Left ventricle myocardium inferior (tissue), 1 donor: ENCODE data around the gene RNF148. TPM values are rescaled to one million over a fixed set of nuclear protein-coding genes. Genes with fewer than 3 reads are reported as not detected.

Source experiments
- DNase-seq: peaks from one replicate; pipeline ENCODE4 v3.0.0-alpha.2; 2020
- H3K27ac ChIP-seq: fragments of 200-600 bp; replicated peaks from 2 replicates; pipeline ENCODE4 v1.8.0; 2021
- H3K27me3 ChIP-seq: fragments of 200-600 bp; 2 replicates; pipeline ENCODE4 v1.8.0; 2021; ENCODE audit warnings: low read depth
- H3K36me3 ChIP-seq: fragments of 200-600 bp; 2 replicates; pipeline ENCODE4 v1.8.0; 2021
- H3K4me1 ChIP-seq: fragments of 200-600 bp; 2 replicates; pipeline ENCODE4 v1.8.0; 2021
- H3K4me3 ChIP-seq: fragments of 200-600 bp; 2 replicates; pipeline ENCODE4 v1.8.0; 2021; ENCODE audit warnings: mild to moderate bottlenecking, moderate library complexity
- H3K9me3 ChIP-seq: fragments of 200-600 bp; replicated peaks from 2 replicates; pipeline ENCODE4 v1.8.0; 2021
- intact Hi-C: fragments of 100-400 bp; cut with micrococcal nuclease; formaldehyde crosslinking; loops from one replicate; pipeline ENCODE4 v1.11.0; 2022
- total RNA-seq: library from RNA; stranded (reverse); fragmentation: NEBNext Ultra II Directional; extraction: Animal tissue kit (Norgen Biotek cat#: 25700); gene quantifications from one replicate; pipeline ENCODE4 v1.2.1, GENCODE V29; 2021
- TF ChIP-seq, protein P1 (sequence below): fragments of 200-600 bp; IDR thresholded peaks from 2 replicates; pipeline ENCODE4 v1.8.0; 2021; ENCODE audit warnings: antibody characterized with exemption, mild to moderate bottlenecking, borderline replicate concordance
- donor health status: DM: no; HTN: yes; CAD: no; lungs with severe emphysema.

Gene RNF148
- total RNA-seq, 1 donor from 2014 or later: not detected

- TF ChIP-seq, protein P1, sequence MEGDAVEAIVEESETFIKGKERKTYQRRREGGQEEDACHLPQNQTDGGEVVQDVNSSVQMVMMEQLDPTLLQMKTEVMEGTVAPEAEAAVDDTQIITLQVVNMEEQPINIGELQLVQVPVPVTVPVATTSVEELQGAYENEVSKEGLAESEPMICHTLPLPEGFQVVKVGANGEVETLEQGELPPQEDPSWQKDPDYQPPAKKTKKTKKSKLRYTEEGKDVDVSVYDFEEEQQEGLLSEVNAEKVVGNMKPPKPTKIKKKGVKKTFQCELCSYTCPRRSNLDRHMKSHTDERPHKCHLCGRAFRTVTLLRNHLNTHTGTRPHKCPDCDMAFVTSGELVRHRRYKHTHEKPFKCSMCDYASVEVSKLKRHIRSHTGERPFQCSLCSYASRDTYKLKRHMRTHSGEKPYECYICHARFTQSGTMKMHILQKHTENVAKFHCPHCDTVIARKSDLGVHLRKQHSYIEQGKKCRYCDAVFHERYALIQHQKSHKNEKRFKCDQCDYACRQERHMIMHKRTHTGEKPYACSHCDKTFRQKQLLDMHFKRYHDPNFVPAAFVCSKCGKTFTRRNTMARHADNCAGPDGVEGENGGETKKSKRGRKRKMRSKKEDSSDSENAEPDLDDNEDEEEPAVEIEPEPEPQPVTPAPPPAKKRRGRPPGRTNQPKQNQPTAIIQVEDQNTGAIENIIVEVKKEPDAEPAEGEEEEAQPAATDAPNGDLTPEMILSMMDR: no peak
- intact Hi-C loops: no loop called here
- peaks cover 5% of the 10 kb centered on the region for H3K9me3 ChIP-seq
- no peaks in the 10 kb centered on the region for H3K27me3 ChIP-seq
- H3K4me1 ChIP-seq: peaks cover 28% of the 10 kb centered on the region
- no peak overlapping the region for H3K4me3 ChIP-seq
- H3K36me3 ChIP-seq: no peaks in the 10 kb centered on the region
- no peak for DNase-seq
- H3K27ac ChIP-seq: no peak overlapping the region
Measured at GRCh38 chr7:122675621-122676020, 27.1 kb downstream of the RNF148 start.

DNA sequence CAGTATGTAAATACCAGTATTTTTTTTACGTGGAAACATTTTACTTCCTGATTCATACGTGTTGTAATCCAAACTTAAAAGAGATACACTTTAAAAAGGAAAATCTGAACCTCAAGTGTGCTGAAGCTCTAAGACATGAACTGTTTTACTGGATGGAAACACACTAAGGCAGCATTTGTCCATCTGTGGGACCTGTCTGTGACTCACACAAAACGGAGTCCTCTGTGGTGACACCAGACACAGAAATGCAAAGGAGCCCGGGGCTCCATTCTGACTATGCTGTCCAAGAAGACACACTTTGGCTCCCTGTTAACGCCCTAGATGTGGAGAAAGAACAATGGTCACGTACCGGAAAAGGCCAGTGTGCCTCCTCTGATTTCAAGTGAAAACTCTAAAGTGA is 27.7 kb downstream of the RNF148 start:
- no peaks in the 10 kb centered on the region for H3K36me3 ChIP-seq
- H3K9me3 ChIP-seq: peaks cover 5% of the 10 kb centered on the region
- intact Hi-C loops: no loop called here
- no peak overlapping the region for H3K27ac ChIP-seq
- H3K27me3 ChIP-seq: no peaks in the 10 kb centered on the region
- H3K4me1 ChIP-seq: peaks cover 28% of the 10 kb centered on the region
- no peak overlapping the region for H3K4me3 ChIP-seq
- DNase-seq: no peak
- TF ChIP-seq, protein P1: no peak

GRCh38 chr7:122674502-122674901 is 28.2 kb downstream of the RNF148 start:
- TF ChIP-seq, protein P1: no peak
- intact Hi-C loops: no loop called here
- no peak for DNase-seq
- H3K27me3 ChIP-seq: no peaks in the 10 kb centered on the region
- H3K27ac ChIP-seq: no peak overlapping the region
- no peak overlapping the region for H3K4me3 ChIP-seq
- H3K36me3 ChIP-seq: no peaks in the 10 kb centered on the region
- H3K4me1 ChIP-seq: peaks cover 28% of the 10 kb centered on the region
- H3K9me3 ChIP-seq: peaks cover 3% of the 10 kb centered on the region

GRCh38 chr7:122673951-122674350 is 28.8 kb downstream of the RNF148 start:
- H3K9me3 ChIP-seq: no peaks in the 10 kb centered on the region
- DNase-seq: no peak
- intact Hi-C loops: no loop called here
- no peak overlapping the region for H3K27ac ChIP-seq
- TF ChIP-seq, protein P1: no peak
- H3K36me3 ChIP-seq: no peaks in the 10 kb centered on the region
- no peaks in the 10 kb centered on the region for H3K27me3 ChIP-seq
- H3K4me3 ChIP-seq: no peak overlapping the region
- H3K4me1 ChIP-seq: peaks cover 28% of the 10 kb centered on the region

- DNase-seq: no peak
- H3K36me3 ChIP-seq: no peaks in the 10 kb centered on the region
- H3K4me1 ChIP-seq: peaks cover 28% of the 10 kb centered on the region
- TF ChIP-seq, protein P1: no peak
- H3K4me3 ChIP-seq: no peak overlapping the region
- no peak overlapping the region for H3K27ac ChIP-seq
- H3K9me3 ChIP-seq: no peaks in the 10 kb centered on the region
- H3K27me3 ChIP-seq: no peaks in the 10 kb centered on the region
- intact Hi-C loops: no loop called here
Measured at GRCh38 chr7:122672536-122672935, 30.2 kb downstream of the RNF148 start.

- Histone ChIP-seq H3K9me3 (no peaks in the 10 kb centered on the region), H3K27ac (no peak overlapping the region), H3K4me3 (no peak overlapping the region), H3K4me1 (peaks cover 5% of the 10 kb centered on the region), H3K36me3 (no peaks in the 10 kb centered on the region), H3K27me3 (no peaks in the 10 kb centered on the region)
- intact Hi-C loops: no loop called here
- TF ChIP-seq, protein P1: no peak
- no peak for DNase-seq
Measured at GRCh38 chr7:122663733-122664132, 39.0 kb downstream of the RNF148 start.
